Chondrocyte (in vitro differentiated cells): Measurements from ENCODE around the gene KRTAP20-2. TPM values are rescaled to one million over a fixed set of nuclear protein-coding genes. Genes with fewer than 3 reads are reported as not detected.

ENCODE experiments used
- DNase-seq: peaks from one replicate; pipeline ENCODE4 v3.0.0; 2021; ENCODE audit warnings: mixed read lengths, low spot score
- H3K27ac Mint-ChIP-seq: one replicate; pipeline ENCODE4 v1.8.0; 2021; ENCODE audit warnings: mild to moderate bottlenecking, moderate library complexity, mixed read lengths; ENCODE audit not compliant: unreplicated experiment
- H3K27me3 Mint-ChIP-seq: 2 replicates; pipeline ENCODE4 v1.8.0; 2021; ENCODE audit warnings: low read depth, mixed read lengths
- H3K36me3 Mint-ChIP-seq: 2 replicates; pipeline ENCODE4 v1.8.0; 2021; ENCODE audit warnings: low read depth, mixed read lengths
- H3K4me1 Mint-ChIP-seq: 2 replicates; pipeline ENCODE4 v1.8.0; 2021; ENCODE audit warnings: low read depth, mild to moderate bottlenecking, mixed read lengths
- H3K4me3 Mint-ChIP-seq: one replicate; pipeline ENCODE4 v1.8.0; 2021; ENCODE audit warnings: mild to moderate bottlenecking, moderate library complexity, mixed read lengths; ENCODE audit not compliant: unreplicated experiment
- H3K9me3 Mint-ChIP-seq: 2 replicates; pipeline ENCODE4 v1.8.0; 2021; ENCODE audit warnings: low read depth, mixed read lengths
- total RNA-seq: library from RNA; stranded (reverse); gene quantifications from 3 replicates; pipeline ENCODE4 v1.2.1, GENCODE V29; 2021
- TF ChIP-seq, protein P1 (sequence below): fragments of 200-600 bp; sonication (generic); IDR thresholded peaks from 2 replicates; pipeline ENCODE4 v1.5.0; 2021; ENCODE audit warnings: antibody characterized with exemption, mild to moderate bottlenecking, moderate library complexity

Gene KRTAP20-2
- total RNA-seq, 1 donor from 2014 or later: not detected

DNA sequence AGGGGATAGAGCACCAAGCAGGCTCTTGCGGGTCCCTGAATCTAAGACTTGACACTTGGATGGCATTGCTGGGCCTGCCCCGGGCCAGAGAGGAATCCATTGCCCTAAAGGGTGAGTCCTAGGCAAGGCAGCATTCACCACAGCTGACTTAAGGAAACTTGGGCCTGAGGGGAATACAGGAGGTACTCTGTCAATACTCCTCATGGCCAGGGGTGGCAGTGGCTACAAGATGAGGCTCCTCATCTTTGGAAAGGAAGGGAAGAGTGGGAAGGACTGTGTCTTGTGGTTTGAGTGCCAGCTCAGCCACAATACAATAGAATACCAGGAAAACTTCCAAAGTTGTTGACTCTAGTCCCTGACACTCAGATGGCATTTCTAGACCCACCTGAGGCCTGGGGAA lies 29.0 kb upstream of the KRTAP20-2 start:
- no peak overlapping the region for H3K4me3 Mint-ChIP-seq

DNA sequence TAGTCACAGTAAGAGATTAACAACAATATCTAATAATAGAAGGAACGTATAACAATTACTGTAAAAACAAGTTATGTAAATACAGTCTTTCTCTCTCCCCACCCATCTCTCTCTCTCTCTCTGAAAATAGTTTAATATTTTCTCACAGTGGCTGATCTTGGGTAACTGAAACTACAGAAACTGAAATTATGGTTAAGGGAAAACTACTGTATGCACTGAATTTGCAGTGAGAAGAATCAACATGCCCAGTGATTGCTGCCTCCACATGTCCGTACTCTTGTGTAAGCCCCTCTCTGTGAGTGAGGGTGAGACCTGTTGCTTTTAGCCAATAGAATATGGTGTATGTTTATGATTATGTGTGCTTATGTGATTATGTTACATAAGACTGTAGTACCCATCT lies 22.9 kb upstream of the KRTAP20-2 start:
- TF ChIP-seq, protein P1, sequence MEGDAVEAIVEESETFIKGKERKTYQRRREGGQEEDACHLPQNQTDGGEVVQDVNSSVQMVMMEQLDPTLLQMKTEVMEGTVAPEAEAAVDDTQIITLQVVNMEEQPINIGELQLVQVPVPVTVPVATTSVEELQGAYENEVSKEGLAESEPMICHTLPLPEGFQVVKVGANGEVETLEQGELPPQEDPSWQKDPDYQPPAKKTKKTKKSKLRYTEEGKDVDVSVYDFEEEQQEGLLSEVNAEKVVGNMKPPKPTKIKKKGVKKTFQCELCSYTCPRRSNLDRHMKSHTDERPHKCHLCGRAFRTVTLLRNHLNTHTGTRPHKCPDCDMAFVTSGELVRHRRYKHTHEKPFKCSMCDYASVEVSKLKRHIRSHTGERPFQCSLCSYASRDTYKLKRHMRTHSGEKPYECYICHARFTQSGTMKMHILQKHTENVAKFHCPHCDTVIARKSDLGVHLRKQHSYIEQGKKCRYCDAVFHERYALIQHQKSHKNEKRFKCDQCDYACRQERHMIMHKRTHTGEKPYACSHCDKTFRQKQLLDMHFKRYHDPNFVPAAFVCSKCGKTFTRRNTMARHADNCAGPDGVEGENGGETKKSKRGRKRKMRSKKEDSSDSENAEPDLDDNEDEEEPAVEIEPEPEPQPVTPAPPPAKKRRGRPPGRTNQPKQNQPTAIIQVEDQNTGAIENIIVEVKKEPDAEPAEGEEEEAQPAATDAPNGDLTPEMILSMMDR: no peak
- H3K36me3 Mint-ChIP-seq: no peaks in the 10 kb centered on the region
- H3K27ac Mint-ChIP-seq: no peak overlapping the region
- no peak overlapping the region for H3K4me3 Mint-ChIP-seq
- peaks cover 23% of the 10 kb centered on the region for H3K9me3 Mint-ChIP-seq
- H3K27me3 Mint-ChIP-seq: no peaks in the 10 kb centered on the region
- H3K4me1 Mint-ChIP-seq: peaks cover 3% of the 10 kb centered on the region
- no peak for DNase-seq

More for the DNA sequence above, 29.0 kb upstream of the KRTAP20-2 start:
- H3K27ac Mint-ChIP-seq: no peak overlapping the region
- H3K9me3 Mint-ChIP-seq: peaks cover 28% of the 10 kb centered on the region
- no peaks in the 10 kb centered on the region for H3K27me3 Mint-ChIP-seq
- TF ChIP-seq, protein P1: no peak
- no peak for DNase-seq
- no peaks in the 10 kb centered on the region for H3K4me1 Mint-ChIP-seq
- H3K36me3 Mint-ChIP-seq: no peaks in the 10 kb centered on the region

GRCh38 chr21:30613836-30614235 lies 21.2 kb upstream of the KRTAP20-2 start, which contains the start of gene KRTAP6-1:
KRTAP6-1 (minus strand) TSS chr21:30613930; CDS start chr21:30613904, 26 bp downstream.
- H3K4me1 Mint-ChIP-seq: peaks cover 3% of the 10 kb centered on the region
- H3K9me3 Mint-ChIP-seq: peaks cover 15% of the 10 kb centered on the region
- no peaks in the 10 kb centered on the region for H3K27me3 Mint-ChIP-seq
- no peak within 1 kb of the TSS for H3K27ac Mint-ChIP-seq
- no peak within 1 kb of the TSS for H3K4me3 Mint-ChIP-seq
- H3K36me3 Mint-ChIP-seq: no peaks in the 10 kb centered on the region
- TF ChIP-seq, protein P1: no peak
- no peak for DNase-seq

- Mint-ChIP-seq H3K4me1 (peaks cover 3% of the 10 kb centered on the region), H3K4me3 (no peak overlapping the region), H3K36me3 (no peaks in the 10 kb centered on the region), H3K27ac (no peak overlapping the region), H3K27me3 (no peaks in the 10 kb centered on the region), H3K9me3 (peaks cover 15% of the 10 kb centered on the region)
- no peak for DNase-seq
- TF ChIP-seq, protein P1: no peak
Measured at GRCh38 chr21:30615199-30615598, 19.8 kb upstream of the KRTAP20-2 start.

GRCh38 chr21:30616125-30616524 lies 18.9 kb upstream of the KRTAP20-2 start, which contains the start of gene KRTAP20-1:
KRTAP20-1 (plus strand) TSS chr21:30616425; CDS start chr21:30616455, 30 bp downstream.
- no peaks in the 10 kb centered on the region for H3K27me3 Mint-ChIP-seq
- no peak for DNase-seq
- H3K9me3 Mint-ChIP-seq: peaks cover 12% of the 10 kb centered on the region
- no peak within 1 kb of the TSS for H3K27ac Mint-ChIP-seq
- TF ChIP-seq, protein P1: no peak
- no peak within 1 kb of the TSS for H3K4me3 Mint-ChIP-seq
- H3K4me1 Mint-ChIP-seq: peaks cover 3% of the 10 kb centered on the region
- no peaks in the 10 kb centered on the region for H3K36me3 Mint-ChIP-seq
